GM20431 (cell line): Measurements from ENCODE around the gene ADORA3.

ENCODE experiments used
- in situ Hi-C: fragments of 300-500 bp; cut with MseI, MboI; formaldehyde crosslinking; loops from one replicate; pipeline ENCODE4 v1.15.0; 2020; ENCODE audit warnings: low sequenced_read_pairs; ENCODE audit not compliant: unreplicated experiment

ADORA3 gene

DNA sequence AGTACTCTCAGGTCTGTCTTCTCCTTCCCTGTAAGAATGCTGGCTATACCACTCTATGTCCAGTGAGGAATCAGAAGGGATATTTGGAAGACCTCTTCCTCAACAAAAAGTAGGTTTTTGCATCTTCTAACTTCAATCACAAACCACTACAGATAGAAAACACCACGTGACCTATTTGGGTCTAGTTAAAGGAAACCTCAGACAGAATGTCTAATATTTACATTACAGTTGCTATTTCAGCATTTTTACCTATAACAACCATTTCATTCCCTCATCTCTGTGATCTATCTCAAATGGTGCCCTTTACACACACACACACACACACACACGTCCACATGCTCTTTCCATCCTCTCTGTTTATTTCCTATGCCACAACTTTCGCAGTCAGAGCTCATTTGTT, 7.9 kb upstream of the ADORA3 start:
- in situ Hi-C loops = loop anchor here (25.0 kb wide), 1 partner anchor 151 kb away; no protein-coding TSS in a partner anchor

DNA sequence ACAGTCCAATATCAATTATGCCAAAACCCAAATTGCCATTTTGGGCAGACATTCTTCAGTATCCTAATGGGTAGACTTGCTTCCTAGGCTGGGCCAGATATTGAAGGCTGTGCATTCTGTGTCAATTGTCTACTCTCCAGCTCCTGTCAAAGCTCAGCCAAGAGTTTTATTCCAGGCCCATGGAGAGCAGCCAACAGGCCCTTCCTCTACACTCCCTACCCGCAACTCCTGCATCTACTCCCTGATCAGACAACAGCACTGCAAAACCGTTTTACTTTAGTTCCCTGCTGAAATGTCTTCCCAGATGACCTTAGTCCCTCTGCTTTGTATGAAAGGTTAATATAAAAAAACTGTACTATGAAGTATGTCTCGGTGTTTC, 6.6 kb upstream of the ADORA3 start:
- in situ Hi-C loops = loop anchor here (25.0 kb wide), 1 partner anchor 152 kb away; no protein-coding TSS in a partner anchor

DNA sequence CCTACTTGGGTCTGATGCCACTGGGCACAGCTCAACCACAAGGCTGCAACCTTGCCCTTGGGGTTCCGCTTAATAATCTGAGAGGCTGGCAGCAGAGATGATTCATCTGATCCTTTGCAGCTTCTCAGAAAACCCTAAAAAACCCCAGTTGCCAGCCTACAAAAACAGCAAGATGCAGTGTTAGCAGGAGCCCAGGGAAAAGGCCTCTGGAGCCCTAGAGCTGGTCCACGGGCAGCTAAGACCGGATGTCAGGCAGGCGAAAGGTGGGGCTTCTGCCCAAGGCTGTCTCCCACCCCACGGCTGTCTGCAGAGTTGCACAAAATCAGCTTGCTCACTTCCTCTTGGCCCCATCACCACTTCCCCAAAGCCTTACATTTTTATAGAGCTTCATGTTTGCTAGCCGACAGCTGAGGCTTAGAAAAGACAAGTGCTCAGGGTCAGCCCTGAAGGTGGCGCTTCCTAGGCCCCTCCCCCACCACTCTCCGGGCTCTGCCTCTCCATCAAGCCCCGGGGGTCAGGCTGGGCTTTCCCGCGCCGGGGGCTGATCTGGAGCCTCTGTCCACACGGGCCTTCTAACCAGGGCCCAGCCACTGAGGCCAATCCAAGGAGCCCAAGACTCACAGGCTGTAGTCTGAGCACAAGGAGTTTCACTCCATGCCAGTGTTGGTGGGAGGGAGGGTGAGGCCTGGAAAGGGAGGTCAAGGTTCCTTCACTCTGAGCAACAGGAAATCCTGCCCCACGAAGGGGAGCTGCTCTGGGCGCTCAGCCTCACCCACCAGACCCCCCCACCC, 4.2 kb upstream of the ADORA3 start:
- in situ Hi-C loops = loop anchor here (25.0 kb wide), 1 partner anchor 155 kb away; no protein-coding TSS in a partner anchor

DNA sequence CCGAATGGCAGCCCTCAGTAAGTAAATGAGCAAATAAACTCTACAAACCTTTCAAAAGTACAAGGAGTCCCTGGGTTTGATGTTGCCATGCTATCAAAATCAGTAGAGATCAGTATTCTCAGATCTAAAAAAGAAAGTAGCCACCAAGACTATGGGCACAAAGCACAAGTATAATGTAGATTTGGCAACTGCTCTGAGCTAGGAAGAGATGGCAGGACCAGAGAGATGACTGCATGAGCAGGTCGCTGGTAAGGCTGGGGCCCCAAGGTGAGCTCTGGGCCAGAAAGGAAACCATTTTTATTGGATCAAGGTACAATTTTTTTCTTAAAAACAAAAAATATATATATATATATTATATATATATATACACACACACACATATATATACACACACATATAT, 3.1 kb upstream of the ADORA3 start:
- in situ Hi-C loops = loop anchor here (25.0 kb wide), 1 partner anchor 156 kb away; no protein-coding TSS in a partner anchor

DNA sequence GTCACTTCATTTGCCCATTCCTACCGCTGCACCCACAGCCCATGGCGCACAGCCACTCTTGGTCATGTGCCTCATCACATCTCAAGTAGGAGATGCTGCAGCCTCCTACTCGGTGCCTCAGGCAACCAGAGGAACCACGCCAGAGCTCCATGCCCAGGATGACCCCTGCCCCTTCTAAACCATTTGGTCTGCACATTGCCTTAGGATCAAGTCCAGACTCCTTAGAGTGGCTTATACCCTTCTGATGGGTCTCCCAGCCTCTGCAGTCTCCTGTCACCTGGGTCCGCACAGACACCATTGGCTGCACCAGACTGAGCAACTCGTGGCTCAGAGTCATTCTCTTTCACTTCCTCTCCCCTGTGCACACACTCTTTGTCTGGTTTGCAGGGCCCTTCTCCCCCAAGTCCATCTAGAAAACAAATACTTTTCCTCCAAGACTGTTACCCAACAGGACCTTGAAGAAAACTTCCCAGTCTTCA, 2.2 kb upstream of the ADORA3 start:
- in situ Hi-C loops = loop anchor here (25.0 kb wide), 1 partner anchor 157 kb away; no protein-coding TSS in a partner anchor

DNA sequence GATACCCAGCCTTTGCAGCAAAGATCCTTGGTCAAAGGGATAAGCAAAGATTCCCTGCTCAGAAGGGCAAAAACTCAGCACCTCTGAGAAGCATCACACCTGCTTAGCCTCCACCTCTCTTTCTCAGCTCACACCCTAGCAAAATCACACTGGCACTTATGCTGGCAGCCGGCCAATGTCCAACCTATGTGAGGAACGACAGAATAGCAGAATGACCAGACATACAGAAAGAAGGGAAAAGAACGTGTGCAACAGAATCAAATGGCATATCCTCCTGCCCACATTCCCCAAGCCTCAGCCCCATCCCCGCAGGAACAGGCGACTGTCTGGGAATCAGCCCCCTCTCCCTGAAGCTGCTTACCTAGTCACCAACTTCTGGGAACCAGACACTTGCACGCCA, 664 bp upstream of the ADORA3 start:
- in situ Hi-C loops = loop anchor here (25.0 kb wide), 1 partner anchor 158 kb away; no protein-coding TSS in a partner anchor

DNA sequence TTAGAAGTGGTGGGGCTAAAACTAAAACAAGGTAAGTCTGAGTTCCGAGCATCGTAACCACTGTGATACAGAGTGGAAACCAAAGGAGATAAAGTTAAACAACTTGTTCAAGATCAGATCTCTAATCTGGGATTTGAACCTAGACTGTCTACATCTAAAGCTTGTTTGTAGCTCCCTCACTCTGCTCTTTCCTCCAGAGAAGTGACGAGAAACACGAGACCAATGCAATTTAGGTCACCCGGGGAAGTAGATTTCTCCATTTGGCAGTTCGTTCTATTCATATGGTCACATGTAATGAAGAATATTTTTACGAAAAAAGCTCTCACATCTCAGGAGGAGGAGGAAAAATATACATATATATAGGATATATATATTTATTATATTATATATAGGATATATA, 1.8 kb downstream of the ADORA3 start:
- in situ Hi-C loops = loop anchor here (25.0 kb wide), 1 partner anchor 161 kb away; no protein-coding TSS in a partner anchor

DNA sequence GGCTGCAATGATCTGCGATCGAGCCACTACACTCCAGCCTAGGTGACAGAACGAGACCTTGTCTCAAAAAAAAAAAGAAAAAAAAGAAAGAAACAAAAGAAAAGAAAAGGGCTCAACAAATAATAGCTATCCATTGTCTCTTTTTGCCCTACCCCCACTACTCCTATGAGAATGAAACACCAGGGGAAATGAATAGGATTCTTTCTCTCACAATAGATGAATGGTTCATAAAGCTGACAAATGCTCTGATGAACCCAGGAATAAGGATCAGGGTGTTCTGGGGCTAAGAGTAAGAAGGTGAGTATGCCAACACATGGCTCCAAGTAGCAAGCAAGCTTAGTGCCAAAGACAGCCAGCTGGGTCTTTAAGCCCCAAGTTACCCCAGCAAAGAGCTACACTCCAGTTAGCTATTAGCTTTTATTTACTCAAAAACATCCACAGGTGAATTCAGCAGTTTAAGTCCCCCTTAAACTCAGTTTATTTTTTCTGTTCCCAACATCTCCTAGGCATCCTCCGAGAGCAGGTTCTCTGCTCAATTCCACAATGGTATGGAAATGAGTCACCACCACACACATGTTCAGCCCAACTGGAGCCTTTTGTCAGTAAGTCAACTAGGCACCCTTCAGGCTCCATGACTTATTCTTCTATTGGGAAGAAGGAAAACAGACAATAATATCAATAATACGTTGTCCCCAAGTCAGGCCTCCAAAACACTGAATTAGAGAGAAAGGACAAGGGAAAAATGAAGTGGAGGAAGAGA, 4.2 kb downstream of the ADORA3 start:
- in situ Hi-C loops = loop anchor here (10.0 kb wide), 1 partner anchor 246 kb away; no protein-coding TSS in a partner anchor

DNA sequence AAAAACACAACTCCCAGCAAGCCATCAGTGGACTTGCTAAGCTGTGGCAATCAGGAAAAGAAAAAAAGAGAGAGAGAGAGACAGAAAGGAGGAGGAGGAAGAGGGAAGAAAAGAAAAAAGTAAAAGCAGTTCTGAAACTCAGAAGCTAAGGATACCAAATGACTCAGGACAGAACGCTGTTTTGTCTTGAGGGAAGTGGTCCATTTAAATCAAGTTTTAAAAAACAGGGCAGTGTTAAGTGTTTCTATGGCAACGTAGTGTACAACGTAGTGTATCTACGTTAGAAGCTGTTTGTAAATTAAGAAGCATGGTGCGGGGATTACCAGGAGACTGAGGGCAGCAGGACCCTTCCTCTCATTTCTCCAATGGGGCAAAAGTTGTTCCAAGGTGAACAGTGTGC, 5.8 kb downstream of the ADORA3 start:
- in situ Hi-C loops = loop anchor here (10.0 kb wide), 1 partner anchor 247 kb away; no protein-coding TSS in a partner anchor

DNA sequence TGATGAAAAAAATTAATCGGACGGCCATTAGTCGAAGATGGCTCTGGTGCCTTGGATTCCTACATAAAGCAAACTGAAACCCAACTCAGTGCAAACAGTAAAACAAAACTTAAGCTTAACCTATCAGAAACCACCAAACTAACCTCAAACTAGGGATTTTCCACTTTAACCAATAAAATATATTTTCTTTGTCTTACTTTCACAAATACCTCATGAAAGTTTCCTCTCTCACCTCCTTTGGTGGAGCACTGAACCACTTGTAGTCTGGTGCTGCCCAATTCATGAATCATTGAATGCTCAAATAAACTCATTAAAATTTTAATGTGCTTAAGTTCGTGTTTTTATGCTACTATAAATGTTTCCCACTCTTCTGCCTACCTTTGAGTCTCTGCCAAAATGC, 7.0 kb downstream of the ADORA3 start:
- in situ Hi-C loops = loop anchor here (10.0 kb wide), 1 partner anchor 248 kb away; no protein-coding TSS in a partner anchor

DNA sequence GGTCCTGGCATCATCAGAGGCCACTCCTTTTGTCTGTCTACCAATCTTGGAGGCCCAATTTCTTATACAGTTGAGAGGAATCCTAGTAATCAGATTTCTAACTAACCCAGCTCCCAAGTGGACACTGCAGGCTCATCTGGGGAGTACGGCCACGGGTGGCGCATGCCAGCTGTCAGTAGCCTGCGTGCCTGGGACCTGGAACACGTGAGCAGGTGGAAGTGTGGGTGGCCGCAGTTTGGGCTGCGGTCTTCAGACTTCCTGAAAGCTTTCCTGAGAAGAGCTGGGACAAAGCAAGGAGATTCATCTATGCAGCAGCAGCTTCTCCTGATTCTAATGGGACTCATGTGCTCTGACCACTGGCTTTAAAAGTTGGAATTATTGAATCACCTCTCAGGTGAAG, 12.4 kb downstream of the ADORA3 start:
- in situ Hi-C loops = loop anchor here (10.0 kb wide), 1 partner anchor 254 kb away; no protein-coding TSS in a partner anchor

DNA sequence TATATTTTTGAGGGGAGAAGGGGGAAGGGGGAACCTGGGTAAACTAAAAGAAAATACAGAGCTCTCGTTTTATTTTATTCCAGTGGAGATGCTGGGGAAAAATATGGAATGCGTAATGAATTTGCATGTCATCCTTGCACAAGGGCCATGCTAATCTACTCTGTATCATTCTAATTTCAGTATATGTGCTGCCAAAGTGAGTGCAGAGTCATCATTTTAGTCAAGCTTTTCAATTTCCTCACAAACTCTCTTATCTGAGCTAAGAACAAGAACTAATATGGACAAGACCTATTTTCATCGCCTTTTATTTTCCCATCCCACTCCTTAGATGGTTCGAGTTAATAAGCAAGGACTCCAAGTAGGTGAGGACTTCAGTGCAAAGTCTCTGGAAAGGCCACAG, 13.2 kb downstream of the ADORA3 start:
- in situ Hi-C loops = loop anchor here (10.0 kb wide), 1 partner anchor 255 kb away; no protein-coding TSS in a partner anchor

DNA sequence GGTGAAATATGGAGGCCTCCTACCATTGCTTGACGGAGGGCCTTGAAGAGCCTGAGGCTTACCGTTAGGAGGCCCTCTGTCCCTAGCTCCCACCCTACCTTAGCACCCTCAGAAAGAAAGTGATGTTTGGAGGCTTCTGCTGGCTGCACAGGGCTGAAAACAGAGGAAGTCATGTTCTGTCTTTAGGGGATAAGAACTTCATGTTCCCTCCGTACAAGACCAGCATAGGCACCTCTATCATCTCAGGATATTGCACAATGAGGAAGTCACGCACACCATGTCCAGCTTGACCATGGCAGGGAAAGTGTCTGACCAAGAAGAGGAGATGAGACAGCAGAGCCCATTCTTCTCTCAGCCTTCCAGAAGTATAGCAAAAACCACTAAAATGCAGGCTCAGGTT, 13.8 kb downstream of the ADORA3 start:
- in situ Hi-C loops = loop anchor here (10.0 kb wide), 1 partner anchor 255 kb away; no protein-coding TSS in a partner anchor

DNA sequence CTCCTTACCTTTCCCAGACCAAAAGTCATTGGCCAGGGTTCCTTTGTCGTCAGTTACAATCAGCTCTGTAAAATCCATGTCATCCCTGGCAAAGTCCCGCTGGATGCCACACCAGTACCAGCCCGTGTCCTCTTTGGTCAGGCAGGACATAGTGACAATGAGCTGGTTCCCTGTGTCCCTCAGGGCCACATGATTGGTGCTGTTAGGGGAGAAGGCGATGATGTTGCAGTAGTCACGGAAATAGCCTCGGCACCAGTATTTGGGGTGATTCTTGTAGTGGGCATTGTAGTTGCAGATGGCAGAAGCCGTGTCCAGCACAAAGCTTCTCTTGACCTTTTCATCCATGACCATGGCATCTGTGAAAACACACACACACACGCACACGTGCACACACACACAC, 14.8 kb downstream of the ADORA3 start:
- in situ Hi-C loops = no loop called here

DNA sequence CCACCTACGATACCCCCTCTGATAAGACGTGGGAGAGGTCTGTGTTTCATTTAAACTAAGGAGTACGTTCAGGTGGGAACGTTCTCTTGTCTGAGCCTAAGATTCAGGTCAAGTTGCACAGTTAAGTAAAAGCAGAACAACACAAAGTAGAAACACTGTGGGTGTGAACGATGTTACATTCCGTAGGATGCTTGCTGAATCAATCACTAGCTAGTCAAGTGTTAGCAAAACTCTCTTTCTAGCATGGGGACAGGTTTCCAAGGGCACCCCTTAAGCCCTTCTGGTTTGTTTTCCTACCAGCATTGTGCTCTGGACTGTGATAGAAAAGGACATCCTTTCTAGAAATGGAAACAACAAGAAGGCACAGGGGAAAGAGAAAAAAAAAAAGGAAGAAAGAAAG, 16.3 kb downstream of the ADORA3 start:
- in situ Hi-C loops = no loop called here

DNA sequence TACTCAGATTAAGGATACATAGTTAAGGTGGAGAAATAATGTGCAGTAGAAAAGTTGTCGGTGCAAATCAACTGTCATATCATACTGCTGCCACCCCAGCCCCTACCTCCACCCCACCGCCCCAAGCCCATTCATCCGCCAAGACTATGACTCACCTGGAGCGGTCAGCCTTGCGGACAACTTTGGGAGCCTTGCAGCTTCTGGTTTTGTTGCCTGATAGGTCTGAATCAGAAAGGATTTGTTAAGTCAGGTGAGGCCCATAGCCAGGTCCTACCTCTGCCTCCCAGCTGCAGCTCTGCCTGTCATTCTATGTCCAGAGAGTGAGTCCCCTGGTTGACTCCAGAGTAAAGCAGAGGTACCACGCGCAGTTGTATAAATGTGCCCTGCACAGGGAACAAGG, 17.0 kb downstream of the ADORA3 start:
- in situ Hi-C loops = no loop called here

DNA sequence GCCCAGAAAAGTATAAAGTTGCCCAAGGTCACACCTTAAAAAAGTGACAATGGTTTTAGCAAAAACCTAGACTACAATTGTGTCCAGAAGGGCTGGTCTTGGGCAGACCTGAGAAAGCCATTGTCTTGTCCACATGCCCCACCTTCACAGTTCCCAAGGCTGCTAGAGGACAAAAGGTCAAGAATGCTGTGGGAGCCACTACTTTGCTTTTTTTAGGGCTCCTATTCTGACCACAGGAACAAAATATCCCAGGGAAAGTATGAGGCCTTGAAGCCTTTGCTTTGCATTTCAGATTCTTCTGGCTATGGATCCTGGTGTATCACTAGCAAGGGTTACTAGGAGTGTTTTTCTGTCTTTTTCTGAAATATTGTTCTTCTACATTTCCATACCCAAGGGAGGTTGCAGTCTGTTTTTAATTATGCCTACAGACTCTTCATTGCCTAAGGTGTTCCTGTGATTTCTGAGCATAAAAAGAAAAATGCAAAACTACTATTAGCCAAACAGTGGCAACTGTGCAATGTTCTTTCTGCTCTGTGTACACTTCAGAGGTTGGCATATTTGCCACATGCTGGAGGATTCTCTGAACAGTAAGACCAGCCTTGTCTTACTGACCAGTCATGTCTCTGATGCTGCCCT, 18.9 kb downstream of the ADORA3 start:
- in situ Hi-C loops = no loop called here

DNA sequence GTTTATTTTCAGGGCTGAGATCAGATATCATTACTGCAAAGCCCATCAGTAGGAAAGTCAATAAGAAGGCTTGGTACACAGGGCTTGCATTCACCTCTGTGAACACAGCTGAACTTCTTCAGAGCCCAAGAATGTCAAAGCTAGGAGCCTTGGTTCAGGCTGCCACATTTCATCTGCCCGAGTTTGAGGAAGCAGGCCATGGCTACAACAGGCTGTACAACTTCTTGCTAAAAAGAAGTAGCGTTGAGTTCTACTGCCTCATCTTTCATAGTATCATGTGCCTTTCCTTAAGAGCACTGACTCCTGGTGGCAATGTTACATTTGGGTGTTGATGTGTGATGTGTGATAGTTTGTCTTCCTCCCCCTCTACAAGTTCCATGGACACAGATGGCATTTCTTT, 19.6 kb downstream of the ADORA3 start:
- in situ Hi-C loops = no loop called here

DNA sequence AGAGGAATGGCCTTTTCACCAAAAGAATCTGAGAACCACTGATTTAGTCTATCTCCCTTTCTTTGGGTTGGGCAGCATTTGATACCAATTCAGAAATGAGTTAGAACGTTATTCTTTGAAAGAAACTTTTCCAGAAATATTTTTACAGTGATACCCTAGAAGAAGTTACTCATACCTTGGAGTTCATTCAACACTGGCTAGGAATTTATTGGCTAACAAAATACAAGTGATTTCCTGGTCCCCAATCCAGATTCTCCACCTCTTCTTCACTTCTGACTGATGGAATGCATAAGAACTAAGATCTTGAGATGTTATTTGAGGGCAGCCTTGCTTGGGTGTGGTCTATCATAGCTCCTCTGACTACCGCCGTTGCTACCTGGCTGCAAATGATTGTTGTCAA, 20.3 kb downstream of the ADORA3 start:
- in situ Hi-C loops = no loop called here
